ENCODE results near the gene SMPD3.

GRCh38 chr16:68459457-68459856, 11.1 kb upstream of the SMPD3 start:
- TF ChIP-seq CTCF (IDR thresholded peaks at IDR 0.05) (no peak), POLR2AphosphoS5 (IDR thresholded peaks at IDR 0.05) (no peak)
